Lower leg skin (tissue), 4 donors: ENCODE results near the gene CLEC7A. TPM values are rescaled to one million over a fixed set of nuclear protein-coding genes. Genes with fewer than 3 reads are reported as not detected.

Experiments used
- DNase-seq, 2 donors: peaks; one replicate each; pipeline ENCODE4 v3.0.0-alpha.2; 2019; ENCODE audit warnings: low spot score in 2 of 2
- H3K4me3 ChIP-seq: fragments of 200-600 bp; sonication (generic); 2 replicates; pipeline ENCODE4 v1.5.1; 2017; ENCODE audit warnings: mild to moderate bottlenecking, low read depth; ENCODE audit not compliant: poor library complexity, severe bottlenecking
- POLR2A ChIP-seq, 2 donors: fragments of 450-650 bp; IDR thresholded peaks; one replicate each; pipeline ENCODE4 v1.6.1; 2016 to 2017; ENCODE audit warnings: antibody characterized with exemption in 2 of 2, mild to moderate bottlenecking in 1 of 2, moderate library complexity in 1 of 2
- WGBS, 2 donors: methylation state at CpG; one replicate each; pipeline ENCODE4 v1.1.5; 2018; 5-methylcytosine and 5-hydroxymethylcytosine counted together
- intact Hi-C: fragments of 100-400 bp; cut with DNase I; formaldehyde crosslinking; loops from one replicate; pipeline ENCODE4 v1.15.0; 2023; ENCODE audit warnings: low total_unique reads
- total RNA-seq, 4 donors: library from RNA; depleted of rRNA; stranded (reverse); fragments of >200 nt; gene quantifications; one replicate each; pipeline ENCODE4 v1.1.0, GENCODE V29; 2016
- TF ChIP-seq, protein P1 (sequence below), 3 donors: fragments of 450-650 bp; IDR thresholded peaks; one replicate each; pipeline ENCODE4 v1.5.1; 2016; ENCODE audit warnings: antibody characterized with exemption in 3 of 3, mild to moderate bottlenecking in 3 of 3, moderate library complexity in 2 of 3

Gene CLEC7A
- total RNA-seq, 4 donors from 2014 or later, result 4.8 to 14.1 (median 6.7) TPM

GRCh38 chr12:10068644-10069043 lies 61.4 kb downstream of the CLEC7A start:
- no peak for DNase-seq
- intact Hi-C loops, result no loop called here
- TF ChIP-seq, protein P1, sequence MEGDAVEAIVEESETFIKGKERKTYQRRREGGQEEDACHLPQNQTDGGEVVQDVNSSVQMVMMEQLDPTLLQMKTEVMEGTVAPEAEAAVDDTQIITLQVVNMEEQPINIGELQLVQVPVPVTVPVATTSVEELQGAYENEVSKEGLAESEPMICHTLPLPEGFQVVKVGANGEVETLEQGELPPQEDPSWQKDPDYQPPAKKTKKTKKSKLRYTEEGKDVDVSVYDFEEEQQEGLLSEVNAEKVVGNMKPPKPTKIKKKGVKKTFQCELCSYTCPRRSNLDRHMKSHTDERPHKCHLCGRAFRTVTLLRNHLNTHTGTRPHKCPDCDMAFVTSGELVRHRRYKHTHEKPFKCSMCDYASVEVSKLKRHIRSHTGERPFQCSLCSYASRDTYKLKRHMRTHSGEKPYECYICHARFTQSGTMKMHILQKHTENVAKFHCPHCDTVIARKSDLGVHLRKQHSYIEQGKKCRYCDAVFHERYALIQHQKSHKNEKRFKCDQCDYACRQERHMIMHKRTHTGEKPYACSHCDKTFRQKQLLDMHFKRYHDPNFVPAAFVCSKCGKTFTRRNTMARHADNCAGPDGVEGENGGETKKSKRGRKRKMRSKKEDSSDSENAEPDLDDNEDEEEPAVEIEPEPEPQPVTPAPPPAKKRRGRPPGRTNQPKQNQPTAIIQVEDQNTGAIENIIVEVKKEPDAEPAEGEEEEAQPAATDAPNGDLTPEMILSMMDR (IDR thresholded peaks at IDR 0.05), result no peak
- TF ChIP-seq POLR2A (IDR thresholded peaks at IDR 0.05), result no peak
- H3K4me3 ChIP-seq, result no peak overlapping the region
- WGBS, 2 donors, result 54 to 76% methylated on average over 1 of the region's 1 CpG

- intact Hi-C loops, result no loop called here
- DNase-seq, result no peak
- no peak for TF ChIP-seq POLR2A (IDR thresholded peaks at IDR 0.05)
- TF ChIP-seq, protein P1 (IDR thresholded peaks at IDR 0.05), result no peak
- 54% methylated on average over 3 of the region's 3 CpGs for WGBS, 2 donors
- no peak overlapping the region for H3K4me3 ChIP-seq
These were observed 62.1 kb downstream of the CLEC7A start for GRCh38 chr12:10067942-10068341.

GRCh38 chr12:10067264-10067663 lies 62.7 kb downstream of the CLEC7A start:
- no peak for DNase-seq
- intact Hi-C loops, result no loop called here
- H3K4me3 ChIP-seq, result no peak overlapping the region
- WGBS, 2 donors, result 62 to 70% methylated on average over 4 of the region's 4 CpGs
- TF ChIP-seq, protein P1 (IDR thresholded peaks at IDR 0.05), result no peak
- TF ChIP-seq POLR2A (IDR thresholded peaks at IDR 0.05), result no peak

Other genes with a start within 250 kb of the CLEC7A start
- gene KLRF2, start 248.7 kb downstream of the CLEC7A start, total RNA-seq, result not detected
- gene CLEC2A, start 197.8 kb downstream of the CLEC7A start, total RNA-seq, result 10 to 100 TPM; 60.8 to 80.5 (median 68.4) TPM
- gene CLEC12A, start 158.8 kb downstream of the CLEC7A start, total RNA-seq, result under 1 TPM in 3 of 4 donors, not detected in 1; 0.19 to 0.64 (median 0.51) TPM
- not detected for gene CLEC1B, start 131.1 kb downstream of the CLEC7A start, total RNA-seq
- 1 to 10 TPM in 1 of 4 donors, under 1 TPM in 3; 0.42 to 2.4 (median 0.65) TPM for gene CLEC12B, start 119.6 kb downstream of the CLEC7A start, total RNA-seq
- gene CLEC9A, start 99.5 kb downstream of the CLEC7A start, total RNA-seq, result not detected
- 1 to 10 TPM in 2 of 4 donors, under 1 TPM in 2; 0.08 to 5.5 (median 0.96) TPM for gene CLEC1A, start 31.2 kb downstream of the CLEC7A start, total RNA-seq
- not detected for gene OLR1, start 41.9 kb upstream of the CLEC7A start, total RNA-seq
- gene TMEM52B, start 48.8 kb upstream of the CLEC7A start, total RNA-seq, result not detected
- 100 to 1,000 TPM in 1 of 4 donors, 10 to 100 TPM in 3; 48.7 to 102 (median 86.8) TPM for gene GABARAPL1, start 82.7 kb upstream of the CLEC7A start, total RNA-seq
- 1 to 10 TPM in 1 of 4 donors, under 1 TPM in 3; 0.02 to 1.9 (median 0.18) TPM for gene KLRD1, start 177.7 kb upstream of the CLEC7A start, total RNA-seq